Parathyroid adenoma (tissue), 2 donors: ENCODE measurements around the gene PTH1R.

Experiments
- H2AFZ ChIP-seq: fragments of 300-600 bp; sonication (generic); one replicate; pipeline ENCODE4 v1.7.0; 2017; ENCODE audit warnings: antibody characterized with exemption, mild to moderate bottlenecking
- H3K27ac ChIP-seq: fragments of 300-600 bp; sonication (generic); one replicate; pipeline ENCODE4 v1.7.0; 2017
- H3K27me3 ChIP-seq: fragments of 300-600 bp; sonication (generic); one replicate; pipeline ENCODE4 v1.7.0; 2017; ENCODE audit warnings: low read length; ENCODE audit not compliant: control insufficient read depth, insufficient read depth
- H3K36me3 ChIP-seq: fragments of 300-600 bp; sonication (generic); one replicate; pipeline ENCODE4 v1.7.0; 2017; ENCODE audit warnings: low read length; ENCODE audit not compliant: control insufficient read depth, insufficient read depth
- H3K4me1 ChIP-seq: fragments of 300-600 bp; sonication (generic); one replicate; pipeline ENCODE4 v1.7.0; 2017; ENCODE audit warnings: control low read depth
- H3K4me2 ChIP-seq: fragments of 300-600 bp; sonication (generic); one replicate; pipeline ENCODE4 v1.7.0; 2017; ENCODE audit warnings: low read length
- H3K4me3 ChIP-seq: fragments of 300-600 bp; sonication (generic); one replicate; pipeline ENCODE4 v1.7.0; 2017; ENCODE audit warnings: low read depth, low read length
- H3K79me2 ChIP-seq: fragments of 300-600 bp; sonication (generic); one replicate; pipeline ENCODE4 v1.7.0; 2017; ENCODE audit warnings: control low read depth
- H3K9ac ChIP-seq: fragments of 300-600 bp; sonication (generic); one replicate; pipeline ENCODE4 v1.7.0; 2017; ENCODE audit warnings: mild to moderate bottlenecking
- H3K9me3 ChIP-seq: fragments of 300-600 bp; sonication (generic); one replicate; pipeline ENCODE4 v1.7.0; 2017; ENCODE audit warnings: low read length; ENCODE audit not compliant: control insufficient read depth
- TF ChIP-seq, protein P1 (sequence below): fragments of 300-600 bp; sonication (generic); IDR thresholded peaks from one replicate; pipeline ENCODE4 v1.7.0; 2017; ENCODE audit warnings: antibody characterized with exemption, mild to moderate bottlenecking
- donor health status: primary hyperparathyroidism.

The PTH1R gene

DNA sequence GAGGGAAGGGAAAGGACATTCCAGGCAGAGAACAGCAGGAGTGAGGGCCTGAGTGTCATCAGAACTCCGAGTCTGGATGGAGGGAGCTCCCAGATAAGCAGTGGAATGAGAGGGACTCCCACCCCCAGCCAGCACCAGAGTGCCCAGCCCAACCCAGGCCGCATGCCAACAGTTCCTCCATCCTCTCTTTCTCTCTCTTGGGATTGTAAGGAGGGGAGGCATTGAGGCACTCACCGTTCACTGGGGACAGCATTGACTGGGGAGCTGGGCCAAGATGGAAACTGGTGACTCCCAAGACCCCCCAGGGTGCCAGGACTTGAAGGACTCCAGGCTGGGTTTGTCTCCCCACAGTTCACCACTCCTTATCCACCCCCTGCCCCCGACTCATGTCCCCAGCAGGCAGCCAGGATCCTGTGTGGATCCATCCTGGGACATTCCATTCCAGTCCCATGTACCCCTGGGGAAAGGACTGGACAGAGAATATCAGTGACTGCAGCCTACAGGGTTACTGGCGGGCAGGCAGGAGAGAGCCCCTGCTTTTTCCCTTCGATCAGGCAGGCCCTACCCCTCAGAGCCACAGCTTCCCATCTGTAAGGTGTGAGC, 15.7 kb downstream of the PTH1R start:
- Histone ChIP-seq H3K27ac (no peak overlapping the region), H2AFZ (no peak overlapping the region), H3K9ac (no peak overlapping the region), H3K9me3 (no peaks in the 10 kb centered on the region), H3K36me3 (no peaks in the 10 kb centered on the region), H3K27me3 (no peaks in the 10 kb centered on the region), H3K4me1 (peaks cover 3% of the 10 kb centered on the region), H3K4me2 (no peak overlapping the region), H3K79me2 (no peaks in the 10 kb centered on the region), H3K4me3 (no peak overlapping the region)
- TF ChIP-seq, protein P1, sequence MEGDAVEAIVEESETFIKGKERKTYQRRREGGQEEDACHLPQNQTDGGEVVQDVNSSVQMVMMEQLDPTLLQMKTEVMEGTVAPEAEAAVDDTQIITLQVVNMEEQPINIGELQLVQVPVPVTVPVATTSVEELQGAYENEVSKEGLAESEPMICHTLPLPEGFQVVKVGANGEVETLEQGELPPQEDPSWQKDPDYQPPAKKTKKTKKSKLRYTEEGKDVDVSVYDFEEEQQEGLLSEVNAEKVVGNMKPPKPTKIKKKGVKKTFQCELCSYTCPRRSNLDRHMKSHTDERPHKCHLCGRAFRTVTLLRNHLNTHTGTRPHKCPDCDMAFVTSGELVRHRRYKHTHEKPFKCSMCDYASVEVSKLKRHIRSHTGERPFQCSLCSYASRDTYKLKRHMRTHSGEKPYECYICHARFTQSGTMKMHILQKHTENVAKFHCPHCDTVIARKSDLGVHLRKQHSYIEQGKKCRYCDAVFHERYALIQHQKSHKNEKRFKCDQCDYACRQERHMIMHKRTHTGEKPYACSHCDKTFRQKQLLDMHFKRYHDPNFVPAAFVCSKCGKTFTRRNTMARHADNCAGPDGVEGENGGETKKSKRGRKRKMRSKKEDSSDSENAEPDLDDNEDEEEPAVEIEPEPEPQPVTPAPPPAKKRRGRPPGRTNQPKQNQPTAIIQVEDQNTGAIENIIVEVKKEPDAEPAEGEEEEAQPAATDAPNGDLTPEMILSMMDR: no peak

DNA sequence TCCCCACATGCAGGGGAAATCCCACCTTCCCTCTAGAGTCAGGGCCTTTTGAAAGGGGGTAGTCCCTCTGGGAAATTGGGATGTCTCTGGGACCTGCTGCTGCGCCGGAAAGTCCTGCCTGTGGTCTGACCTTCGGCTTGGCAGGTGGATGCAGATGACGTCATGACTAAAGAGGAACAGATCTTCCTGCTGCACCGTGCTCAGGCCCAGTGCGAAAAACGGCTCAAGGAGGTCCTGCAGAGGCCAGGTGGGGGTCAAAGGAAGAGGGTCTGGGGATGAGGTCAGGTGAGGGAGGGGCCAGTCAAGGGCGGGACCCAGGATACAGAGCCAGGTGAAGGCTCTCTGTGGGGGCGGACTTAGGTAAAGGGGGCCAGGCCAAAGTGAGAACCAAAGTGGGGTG, 16.2 kb downstream of the PTH1R start:
- TF ChIP-seq, protein P1: no peak
- Histone ChIP-seq H3K27ac (no peak overlapping the region), H3K4me1 (peaks cover 3% of the 10 kb centered on the region), H3K79me2 (no peaks in the 10 kb centered on the region), H3K4me2 (no peak overlapping the region), H2AFZ (no peak overlapping the region), H3K9ac (no peak overlapping the region), H3K36me3 (no peaks in the 10 kb centered on the region), H3K27me3 (no peaks in the 10 kb centered on the region), H3K4me3 (no peak overlapping the region), H3K9me3 (no peaks in the 10 kb centered on the region)

DNA sequence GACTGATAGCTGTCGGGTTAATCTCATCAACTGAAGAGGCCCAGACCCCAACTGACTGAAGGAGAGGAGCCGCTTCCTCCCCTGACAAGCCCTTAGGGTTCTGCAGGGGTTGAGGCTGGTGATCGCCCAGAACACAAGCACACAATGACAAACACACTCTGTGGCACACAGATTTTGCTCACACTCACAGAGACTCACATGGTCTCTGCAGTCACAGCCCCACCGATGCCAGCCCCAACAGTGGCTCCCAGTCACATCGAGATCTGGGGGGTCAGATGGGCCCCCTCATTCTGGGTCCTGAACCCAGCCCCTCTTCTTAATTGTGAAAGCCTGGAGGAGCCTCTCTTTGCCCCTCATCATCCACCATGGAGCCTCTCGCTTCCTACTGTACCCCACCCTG, 16.7 kb downstream of the PTH1R start:
- H3K36me3 ChIP-seq: no peaks in the 10 kb centered on the region
- no peaks in the 10 kb centered on the region for H3K9me3 ChIP-seq
- H3K79me2 ChIP-seq: no peaks in the 10 kb centered on the region
- no peak overlapping the region for H2AFZ ChIP-seq
- H3K9ac ChIP-seq: no peak overlapping the region
- H3K4me2 ChIP-seq: no peak overlapping the region
- no peaks in the 10 kb centered on the region for H3K27me3 ChIP-seq
- H3K27ac ChIP-seq: no peak overlapping the region
- no peak overlapping the region for H3K4me3 ChIP-seq
- peaks cover 3% of the 10 kb centered on the region for H3K4me1 ChIP-seq
- TF ChIP-seq, protein P1: no peak

DNA sequence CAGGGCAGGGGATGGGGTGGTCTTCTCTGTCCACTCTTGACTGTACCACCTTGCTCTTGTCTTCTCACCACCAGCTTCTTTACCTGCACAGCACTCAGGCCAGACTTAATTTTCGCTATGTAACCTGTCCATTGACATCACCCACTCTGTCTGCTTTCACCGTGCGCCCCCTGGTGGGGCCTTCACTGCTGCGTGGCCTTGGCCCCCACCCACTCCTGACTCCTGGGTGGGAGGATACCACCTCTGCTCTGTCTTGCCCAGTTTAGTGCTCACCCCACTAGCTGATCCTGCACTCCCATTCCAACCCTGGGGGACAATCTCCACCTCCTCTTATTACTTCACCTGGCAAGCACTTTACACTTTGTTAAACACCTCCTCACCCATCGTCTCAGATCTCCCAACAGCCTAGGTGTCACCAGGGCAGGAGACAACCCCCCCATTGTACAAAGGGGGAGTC, 17.7 kb downstream of the PTH1R start:
- Histone ChIP-seq H2AFZ (no peak overlapping the region), H3K4me3 (no peak overlapping the region), H3K27ac (no peak overlapping the region), H3K9ac (no peak overlapping the region), H3K4me1 (peaks cover 3% of the 10 kb centered on the region), H3K27me3 (no peaks in the 10 kb centered on the region), H3K9me3 (no peaks in the 10 kb centered on the region), H3K4me2 (no peak overlapping the region), H3K79me2 (no peaks in the 10 kb centered on the region), H3K36me3 (no peaks in the 10 kb centered on the region)
- TF ChIP-seq, protein P1: peak; percentile 88

DNA sequence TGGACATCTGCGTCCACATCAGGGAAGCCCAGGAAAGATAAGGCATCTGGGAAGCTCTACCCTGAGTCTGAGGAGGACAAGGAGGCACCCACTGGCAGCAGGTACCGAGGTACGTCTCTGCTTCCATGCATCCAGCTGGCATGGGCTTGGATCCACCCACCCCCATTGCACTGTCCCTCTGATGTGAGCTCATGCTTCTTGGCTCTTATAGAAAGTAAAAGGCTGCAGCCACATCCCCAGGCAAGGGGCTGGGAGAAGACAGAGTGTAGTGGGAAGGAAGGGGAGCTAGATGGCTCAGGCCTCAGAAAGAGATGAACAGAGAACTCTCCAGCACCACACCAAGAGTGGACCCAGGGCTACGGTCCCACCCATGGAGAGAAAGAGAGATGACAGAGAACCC, 18.2 kb downstream of the PTH1R start:
- Histone ChIP-seq H3K4me3 (no peak overlapping the region), H3K79me2 (no peaks in the 10 kb centered on the region), H3K27ac (no peak overlapping the region), H2AFZ (no peak overlapping the region), H3K4me2 (no peak overlapping the region), H3K9me3 (no peaks in the 10 kb centered on the region), H3K27me3 (no peaks in the 10 kb centered on the region), H3K4me1 (peaks cover 3% of the 10 kb centered on the region), H3K36me3 (no peaks in the 10 kb centered on the region), H3K9ac (no peak overlapping the region)
- TF ChIP-seq, protein P1: no peak
